Karpas-422 (cell line): ENCODE measurements around the gene NOX4. TPM values are rescaled to one million over a fixed set of nuclear protein-coding genes. Genes with fewer than 3 reads are reported as not detected.

Experiments used
- DNase-seq: peaks from one replicate; pipeline ENCODE4 v3.0.0-alpha.2; 2015
- H2AFZ ChIP-seq: fragments of 200-600 bp; sonication (generic); 2 replicates; pipeline ENCODE4 v1.6.1; 2014; ENCODE audit warnings: antibody characterized with exemption, low read length, mixed read lengths
- H3K27ac ChIP-seq: fragments of 200-600 bp; sonication (generic); 2 replicates; pipeline ENCODE4 v1.5.1; 2014; ENCODE audit warnings: mild to moderate bottlenecking, low read length, moderate library complexity
- H3K27me3 ChIP-seq: fragments of 200-600 bp; sonication (generic); 2 replicates; pipeline ENCODE4 v1.6.1; 2014; ENCODE audit warnings: low read length, mixed read lengths
- H3K36me3 ChIP-seq: fragments of 200-600 bp; sonication (generic); 2 replicates; pipeline ENCODE4 v1.6.1; 2014; ENCODE audit warnings: low read length, mixed read lengths; ENCODE audit not compliant: insufficient read depth
- H3K4me1 ChIP-seq: fragments of 200-600 bp; sonication (generic); 2 replicates; pipeline ENCODE4 v1.6.1; 2014; ENCODE audit warnings: mild to moderate bottlenecking, low read length, mixed read lengths
- H3K4me2 ChIP-seq: fragments of 200-600 bp; sonication (generic); 2 replicates; pipeline ENCODE4 v1.6.1; 2014; ENCODE audit warnings: low read length, low read depth, mild to moderate bottlenecking; ENCODE audit not compliant: poor library complexity, severe bottlenecking
- H3K4me3 ChIP-seq: fragments of 200-600 bp; sonication (generic); 2 replicates; pipeline ENCODE4 v1.5.1; 2014; ENCODE audit warnings: mild to moderate bottlenecking, antibody characterized with exemption, low read length, mixed read lengths
- H3K79me2 ChIP-seq: fragments of 200-600 bp; sonication (generic); 2 replicates; pipeline ENCODE4 v1.6.1; 2014; ENCODE audit warnings: mild to moderate bottlenecking, low read length, mixed read lengths
- H3K9ac ChIP-seq: fragments of 200-600 bp; sonication (generic); 2 replicates; pipeline ENCODE4 v1.6.0; 2014; ENCODE audit warnings: low read length
- H3K9me2 ChIP-seq: fragments of 200-600 bp; sonication (generic), shearing (Covaris generic); replicated peaks from 2 replicates; pipeline ENCODE4 v1.6.0; 2014; ENCODE audit warnings: mild to moderate bottlenecking, low read length, moderate library complexity; ENCODE audit not compliant: insufficient read depth
- H3K9me3 ChIP-seq: fragments of 300-700, 200-600 bp; sonication (generic); 2 replicates; pipeline ENCODE4 v1.6.1; 2014; ENCODE audit warnings: low read length, mixed read lengths
- H4K20me1 ChIP-seq: fragments of 200-600 bp; sonication (generic); 2 replicates; pipeline ENCODE4 v1.6.1; 2014; ENCODE audit warnings: mild to moderate bottlenecking, antibody characterized with exemption, low read length, low read depth; ENCODE audit not compliant: insufficient read depth
- total RNA-seq: library from RNA; depleted of rRNA; stranded (reverse); fragments of >200 nt; shearing (Covaris generic); gene quantifications from 2 replicates; pipeline ENCODE4 v1.2.3, GENCODE V29; 2014; ENCODE audit warnings: low replicate concordance; rRNA removed

NOX4 gene
- total RNA-seq, result not detected in 2 replicates

GRCh38 chr11:89490981-89491690 is at the start of gene NOX4:
NOX4 (minus strand) TSS chr11:89491375; CDS start chr11:89491246, 129 bp downstream.
- no peak within 1 kb of the TSS for H3K9ac ChIP-seq
- H3K4me2 ChIP-seq, result no peak within 1 kb of the TSS

GRCh38 chr11:89540826-89541225 is 49.7 kb upstream of the NOX4 start:
- Histone ChIP-seq H3K27me3 (no peaks in the 10 kb centered on the region; the same call in 1 of the 2 replicates), H3K27ac (no peak overlapping the region), H3K79me2 (no peaks in the 10 kb centered on the region), H3K4me1 (no peaks in the 10 kb centered on the region), H2AFZ (no peak overlapping the region), H3K9me3 (no peaks in the 10 kb centered on the region), H4K20me1 (no peaks in the 10 kb centered on the region), H3K4me3 (no peak overlapping the region), H3K4me2 (no peak overlapping the region), H3K36me3 (no peaks in the 10 kb centered on the region), H3K9ac (no peak overlapping the region), H3K9me2 (no peaks in the 10 kb centered on the region; the same call in 1 of the 2 replicates)
- no peak for DNase-seq

More at GRCh38 chr11:89490981-89491690, at the start of gene NOX4:
- no peaks in the 10 kb centered on the region; the same call in 1 of the 2 replicates for H3K9me3 ChIP-seq
- H4K20me1 ChIP-seq, result no peaks in the 10 kb centered on the region
- H3K27me3 ChIP-seq, result no peaks in the 10 kb centered on the region
- H3K4me3 ChIP-seq, result no peak within 1 kb of the TSS
- no peaks in the 10 kb centered on the region for H3K36me3 ChIP-seq
- no peak for DNase-seq
- H3K79me2 ChIP-seq, result no peaks in the 10 kb centered on the region
- no peaks in the 10 kb centered on the region for H3K4me1 ChIP-seq
- no peaks in the 10 kb centered on the region for H3K9me2 ChIP-seq
- no peak within 1 kb of the TSS for H3K27ac ChIP-seq
- no peak within 1 kb of the TSS for H2AFZ ChIP-seq

- H3K4me1 ChIP-seq, result no peaks in the 10 kb centered on the region
- H3K79me2 ChIP-seq, result no peaks in the 10 kb centered on the region
- no peaks in the 10 kb centered on the region for H4K20me1 ChIP-seq
- H3K9ac ChIP-seq, result no peak overlapping the region
- DNase-seq, result no peak
- H3K4me2 ChIP-seq, result no peak overlapping the region
- no peaks in the 10 kb centered on the region; the same call in 1 of the 2 replicates for H3K9me2 ChIP-seq
- H3K36me3 ChIP-seq, result no peaks in the 10 kb centered on the region
- H2AFZ ChIP-seq, result no peak overlapping the region
- no peak overlapping the region for H3K27ac ChIP-seq
- no peak overlapping the region for H3K4me3 ChIP-seq
- no peaks in the 10 kb centered on the region for H3K27me3 ChIP-seq
- no peaks in the 10 kb centered on the region for H3K9me3 ChIP-seq
Measured at GRCh38 chr11:89537936-89538335, 46.8 kb upstream of the NOX4 start.

- Histone ChIP-seq H3K4me1 (no peaks in the 10 kb centered on the region), H3K9me3 (no peaks in the 10 kb centered on the region), H3K79me2 (no peaks in the 10 kb centered on the region), H3K36me3 (no peaks in the 10 kb centered on the region), H3K27me3 (no peaks in the 10 kb centered on the region), H3K9ac (no peak overlapping the region), H3K4me3 (no peak overlapping the region), H3K9me2 (no peaks in the 10 kb centered on the region), H3K4me2 (no peak overlapping the region), H2AFZ (no peak overlapping the region), H4K20me1 (no peaks in the 10 kb centered on the region), H3K27ac (no peak overlapping the region)
- no peak for DNase-seq
Measured at GRCh38 chr11:89536926-89537325, 45.8 kb upstream of the NOX4 start.

- H3K9ac ChIP-seq, result no peak overlapping the region
- no peak for DNase-seq
Measured at GRCh38 chr11:89535221-89535620, 44.0 kb upstream of the NOX4 start.

GRCh38 chr11:89529626-89530380 is 38.6 kb upstream of the NOX4 start:
- Histone ChIP-seq H3K27ac (no peak overlapping the region), H3K9me2 (peaks cover 3% of the 10 kb centered on the region; the same call in 1 of the 2 replicates), H3K4me1 (no peaks in the 10 kb centered on the region), H3K4me3 (no peak overlapping the region), H3K9me3 (peaks cover 3% of the 10 kb centered on the region), H3K4me2 (no peak overlapping the region), H3K9ac (no peak overlapping the region), H3K79me2 (no peaks in the 10 kb centered on the region), H3K27me3 (no peaks in the 10 kb centered on the region), H4K20me1 (no peaks in the 10 kb centered on the region), H3K36me3 (no peaks in the 10 kb centered on the region), H2AFZ (no peak overlapping the region)
- no peak for DNase-seq

More at GRCh38 chr11:89535221-89535620, 44.0 kb upstream of the NOX4 start:
- no peak overlapping the region for H3K27ac ChIP-seq
- H3K27me3 ChIP-seq, result no peaks in the 10 kb centered on the region
- no peaks in the 10 kb centered on the region for H3K79me2 ChIP-seq
- no peaks in the 10 kb centered on the region for H4K20me1 ChIP-seq
- no peak overlapping the region for H3K4me3 ChIP-seq
- no peak overlapping the region for H3K4me2 ChIP-seq
- no peaks in the 10 kb centered on the region for H3K9me3 ChIP-seq
- no peaks in the 10 kb centered on the region for H3K4me1 ChIP-seq
- H2AFZ ChIP-seq, result no peak overlapping the region
- 0 out of 2 replicates have a peak, but pooled peaks cover 3% of the 10 kb centered on the region for H3K9me2 ChIP-seq
- no peaks in the 10 kb centered on the region for H3K36me3 ChIP-seq

GRCh38 chr11:89521792-89522191 is 30.6 kb upstream of the NOX4 start:
- Histone ChIP-seq H4K20me1 (no peaks in the 10 kb centered on the region), H3K9me2 (no peaks in the 10 kb centered on the region; the same call in 1 of the 2 replicates), H2AFZ (no peak overlapping the region), H3K27me3 (no peaks in the 10 kb centered on the region), H3K36me3 (no peaks in the 10 kb centered on the region), H3K4me3 (no peak overlapping the region), H3K4me2 (no peak overlapping the region), H3K9ac (no peak overlapping the region), H3K9me3 (peaks cover 4% of the 10 kb centered on the region), H3K27ac (no peak overlapping the region), H3K4me1 (no peaks in the 10 kb centered on the region), H3K79me2 (no peaks in the 10 kb centered on the region)
- DNase-seq, result no peak

GRCh38 chr11:89521294-89521693 is 30.1 kb upstream of the NOX4 start:
- Histone ChIP-seq H3K79me2 (no peaks in the 10 kb centered on the region), H3K4me1 (no peaks in the 10 kb centered on the region), H3K9me3 (peaks cover 7% of the 10 kb centered on the region; the same call in 1 of the 2 replicates), H3K36me3 (no peaks in the 10 kb centered on the region), H4K20me1 (no peaks in the 10 kb centered on the region), H3K27me3 (no peaks in the 10 kb centered on the region), H3K4me2 (no peak overlapping the region), H3K4me3 (no peak overlapping the region), H2AFZ (no peak overlapping the region), H3K9ac (no peak overlapping the region), H3K27ac (no peak overlapping the region), H3K9me2 (no peaks in the 10 kb centered on the region; the same call in 1 of the 2 replicates)
- DNase-seq, result no peak
